Stimulated activated naive CD8-positive, alpha-beta T cell treated with anti-CD3 and anti-CD28 coated beads, Interleukin-15, Interleukin-2, amounts not matched to agents 100 U/mL and 50 U/mL, for 24 hours (primary cell): ENCODE results near the gene OOSP3.
"Not testable (repeated sequence)": the region's sequence is repeated elsewhere in the genome, so short reads cannot be mapped to it uniquely, and the experiment has no call there.

Experiments
- ATAC-seq: fragments of 150-1000 bp; cut with Tn5 transposase; one replicate; pipeline ENCODE4 v1.10.0; 2021
- DNase-seq: peaks from one replicate; pipeline ENCODE4 v3.0.0; 2021

The OOSP3 gene

GRCh38 chr11:59878575-59878974 is at the start of gene OOSP3:
Gene OOSP3, plus strand, starts transcription at chr11:59878782. Its CDS starts 27 bp downstream, at chr11:59878809.
- DNase-seq (no peak), ATAC-seq (no peak)

GRCh38 chr11:59829358-59829757 is 49.2 kb upstream of the OOSP3 start:
- DNase-seq (no peak), ATAC-seq (peak; percentile 55)

GRCh38 chr11:59833602-59834001 is 45.0 kb upstream of the OOSP3 start:
- DNase-seq (no peak), ATAC-seq (no peak)

GRCh38 chr11:59839615-59840014 is 39.0 kb upstream of the OOSP3 start:
- DNase-seq (no peak), ATAC-seq (no peak)

- DNase-seq (no peak), ATAC-seq (no peak)
Observed at GRCh38 chr11:59841514-59841913, 37.1 kb upstream of the OOSP3 start.

- ATAC-seq: no peak
Observed at GRCh38 chr11:59842316-59842715, 36.3 kb upstream of the OOSP3 start.

GRCh38 chr11:59845399-59845798 is 33.2 kb upstream of the OOSP3 start, which contains the start of gene CBLIF:
Gene CBLIF, minus strand, starts transcription at chr11:59845499. Its CDS starts 46 bp downstream, at chr11:59845453.
- no peak for ATAC-seq
- no peak for DNase-seq

More at GRCh38 chr11:59842316-59842715, 36.3 kb upstream of the OOSP3 start:
- DNase-seq: no peak

- no peak for ATAC-seq
- no peak for DNase-seq
Observed at GRCh38 chr11:59846556-59846955, 32.0 kb upstream of the OOSP3 start.

- DNase-seq: no peak
- ATAC-seq: no peak
Observed at GRCh38 chr11:59847626-59848025, 31.0 kb upstream of the OOSP3 start.

- DNase-seq: not testable (repeated sequence)
Observed at GRCh38 chr11:59848439-59848838, 30.1 kb upstream of the OOSP3 start.

GRCh38 chr11:59849129-59849528 is 29.5 kb upstream of the OOSP3 start:
- ATAC-seq: no peak
- no peak for DNase-seq

More at GRCh38 chr11:59848439-59848838, 30.1 kb upstream of the OOSP3 start:
- not testable (repeated sequence) for ATAC-seq

GRCh38 chr11:59849551-59849950 is 29.0 kb upstream of the OOSP3 start:
- not testable (repeated sequence) for DNase-seq, ATAC-seq

- ATAC-seq, DNase-seq: not testable (repeated sequence)
Observed at GRCh38 chr11:59851416-59851815, 27.2 kb upstream of the OOSP3 start.

GRCh38 chr11:59854871-59855270 is 23.7 kb upstream of the OOSP3 start:
- ATAC-seq (no peak), DNase-seq (no peak)

GRCh38 chr11:59857439-59858434 is 20.8 kb upstream of the OOSP3 start:
- ATAC-seq (peak; percentile 83), DNase-seq (peak; percentile 7)

- ATAC-seq: no peak
Observed at GRCh38 chr11:59859673-59860072, 18.9 kb upstream of the OOSP3 start.

GRCh38 chr11:59862252-59862651 is 16.3 kb upstream of the OOSP3 start:
- ATAC-seq: no peak

More at GRCh38 chr11:59859673-59860072, 18.9 kb upstream of the OOSP3 start:
- DNase-seq: no peak

GRCh38 chr11:59865031-59865430 is 13.6 kb upstream of the OOSP3 start:
- no peak for DNase-seq
- ATAC-seq: peak; percentile 59

More at GRCh38 chr11:59862252-59862651, 16.3 kb upstream of the OOSP3 start:
- DNase-seq: no peak

GRCh38 chr11:59866397-59866796 is 12.2 kb upstream of the OOSP3 start, which contains the start of gene TCN1:
Gene TCN1, minus strand, starts transcription at chr11:59866487. Its CDS starts 17 bp downstream, at chr11:59866470.
- no peak for ATAC-seq
- DNase-seq: no peak

- no peak for DNase-seq
Observed at GRCh38 chr11:59866836-59867235, 11.7 kb upstream of the OOSP3 start.

GRCh38 chr11:59867946-59868345 is 10.6 kb upstream of the OOSP3 start:
- ATAC-seq (no peak), DNase-seq (no peak)

More at GRCh38 chr11:59866836-59867235, 11.7 kb upstream of the OOSP3 start:
- ATAC-seq: no peak

- ATAC-seq: no peak
- no peak for DNase-seq
Observed at GRCh38 chr11:59872076-59872475, 6.5 kb upstream of the OOSP3 start.
